Suprapubic skin (tissue), 4 donors: Measurements from ENCODE around the gene HOXC10.

Source experiments
- EP300 ChIP-seq: sonication (generic); formaldehyde crosslinking; IDR thresholded peaks from one replicate; pipeline ENCODE4 v1.6.1; 2017; ENCODE audit warnings: antibody characterized with exemption
- POLR2A ChIP-seq, 2 donors: fragments of 450-650 bp; IDR thresholded peaks; one replicate each; pipeline ENCODE4 v1.6.1; 2017; ENCODE audit warnings: antibody characterized with exemption in 2 of 2, mild to moderate bottlenecking in 2 of 2, moderate library complexity in 2 of 2
- POLR2AphosphoS5 ChIP-seq, 3 donors: sonication (generic); formaldehyde crosslinking; IDR thresholded peaks; one replicate each; pipeline ENCODE4 v1.6.1; 2017; ENCODE audit warnings: antibody characterized with exemption in 3 of 3
- TF ChIP-seq, protein P1 (sequence below), 2 donors: fragments of 200-600 bp in 1 of 2; fragments of 450-650 bp in 1 of 2; sonication (generic) in 1 of 2; IDR thresholded peaks; one replicate each; pipeline ENCODE4 v1.5.1; 2016 to 2019; ENCODE audit warnings: antibody characterized with exemption in 2 of 2, mild to moderate bottlenecking in 1 of 2, moderate library complexity in 1 of 2

DNA sequence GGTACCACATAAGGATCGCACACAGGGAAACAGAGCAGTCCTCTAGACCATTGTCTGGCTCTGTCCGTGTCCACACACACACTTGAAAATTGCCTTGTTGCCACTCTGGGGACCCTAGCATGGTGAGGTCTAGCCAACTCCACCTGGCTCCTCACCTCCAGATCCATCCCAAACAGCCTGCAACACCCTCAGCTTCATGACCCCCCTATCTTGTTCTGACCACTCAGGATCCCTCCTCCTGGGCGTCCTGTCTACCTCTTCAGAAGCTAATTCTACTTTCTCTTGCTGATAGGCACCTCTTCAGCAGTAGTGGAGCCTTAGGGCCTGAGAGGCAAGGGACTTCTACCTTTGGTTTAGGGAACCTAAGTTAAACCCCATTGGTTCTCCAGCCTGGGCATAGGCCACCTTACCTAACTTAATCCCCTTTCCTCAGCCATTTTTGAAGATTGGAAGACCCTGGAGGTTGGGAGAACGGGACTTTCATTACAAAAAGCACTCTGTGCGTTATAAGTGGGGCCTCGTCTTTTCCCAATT is 47.2 kb downstream of the HOXC10 start:
- TF ChIP-seq, protein P1, sequence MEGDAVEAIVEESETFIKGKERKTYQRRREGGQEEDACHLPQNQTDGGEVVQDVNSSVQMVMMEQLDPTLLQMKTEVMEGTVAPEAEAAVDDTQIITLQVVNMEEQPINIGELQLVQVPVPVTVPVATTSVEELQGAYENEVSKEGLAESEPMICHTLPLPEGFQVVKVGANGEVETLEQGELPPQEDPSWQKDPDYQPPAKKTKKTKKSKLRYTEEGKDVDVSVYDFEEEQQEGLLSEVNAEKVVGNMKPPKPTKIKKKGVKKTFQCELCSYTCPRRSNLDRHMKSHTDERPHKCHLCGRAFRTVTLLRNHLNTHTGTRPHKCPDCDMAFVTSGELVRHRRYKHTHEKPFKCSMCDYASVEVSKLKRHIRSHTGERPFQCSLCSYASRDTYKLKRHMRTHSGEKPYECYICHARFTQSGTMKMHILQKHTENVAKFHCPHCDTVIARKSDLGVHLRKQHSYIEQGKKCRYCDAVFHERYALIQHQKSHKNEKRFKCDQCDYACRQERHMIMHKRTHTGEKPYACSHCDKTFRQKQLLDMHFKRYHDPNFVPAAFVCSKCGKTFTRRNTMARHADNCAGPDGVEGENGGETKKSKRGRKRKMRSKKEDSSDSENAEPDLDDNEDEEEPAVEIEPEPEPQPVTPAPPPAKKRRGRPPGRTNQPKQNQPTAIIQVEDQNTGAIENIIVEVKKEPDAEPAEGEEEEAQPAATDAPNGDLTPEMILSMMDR (IDR thresholded peaks at IDR 0.05): no peak
- TF ChIP-seq POLR2A (IDR thresholded peaks at IDR 0.05) (no peak), EP300 (no peak), POLR2AphosphoS5 (IDR thresholded peaks at IDR 0.05) (no peak)
